ENCODE measurements around the gene RALGAPB. TPM values are rescaled to one million over a fixed set of nuclear protein-coding genes. Genes with fewer than 3 reads are reported as not detected.

RALGAPB gene
- total RNA-seq, 2 experiments from 2014 or later: 30.4 to 31.9 TPM

DNA sequence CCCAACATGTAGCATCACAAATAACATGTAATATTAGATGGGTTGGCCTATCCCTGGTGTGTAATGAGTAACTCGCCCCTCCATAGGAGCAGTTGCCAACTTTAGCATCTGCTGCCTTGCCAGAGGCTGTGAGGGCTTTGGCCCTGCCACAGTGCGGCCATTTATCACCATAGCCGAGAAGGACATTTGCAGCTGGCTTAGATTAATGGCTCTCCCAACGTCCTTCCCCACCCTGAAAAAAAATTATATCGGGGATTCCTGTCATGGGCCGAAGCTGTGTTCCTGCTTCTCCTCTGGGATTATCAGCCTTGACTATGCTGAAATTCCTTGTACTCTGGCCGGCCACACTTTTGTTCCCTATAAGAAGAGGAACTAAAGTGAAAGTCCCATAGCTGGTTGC lies 100.8 kb downstream of the RALGAPB start:
- Mint-ChIP-seq H3K27me3 (no peaks in the 10 kb centered on the region), H3K4me1 (ENCODE audit: low read depth) (no peaks in the 10 kb centered on the region), H3K9me3 (no peaks in the 10 kb centered on the region), H3K4me3 (no peak overlapping the region), H3K36me3 (ENCODE audit: low read depth) (peaks cover 75% of the 10 kb centered on the region), H3K27ac (no peak overlapping the region)
- H3K27ac ChIP-seq (ENCODE audit: low read depth in 1 of 2, low read length in 2 of 2): no peak overlapping the region
- H3K4me1 ChIP-seq (ENCODE audit: insufficient read depth, low read length): no peaks in the 10 kb centered on the region
- no peak for TF ChIP-seq CTCF (IDR thresholded peaks at IDR 0.05)
- CTCF ChIA-PET: no interaction called here
- intact Hi-C loops (cut with DNase I, micrococcal nuclease): no loop called here
- H3K4me3 ChIP-seq (ENCODE audit: low read length): no peak overlapping the region
- ATAC-seq (ENCODE audit: poor library complexity) (no peak), DNase-seq (no peak)
- H3K9me3 ChIP-seq (ENCODE audit: control insufficient read depth in 1 of 2, insufficient read depth in 1 of 2, low read length in 2 of 2): no peaks in the 10 kb centered on the region
- H3K27me3 ChIP-seq (ENCODE audit: control insufficient read depth in 1 of 2, insufficient read depth in 2 of 2, low read length in 2 of 2): no peaks in the 10 kb centered on the region
- peaks cover 55% of the 10 kb centered on the region for H3K36me3 ChIP-seq (ENCODE audit: insufficient read depth, low read length)
- POLR2A ChIA-PET: no interaction called here

DNA sequence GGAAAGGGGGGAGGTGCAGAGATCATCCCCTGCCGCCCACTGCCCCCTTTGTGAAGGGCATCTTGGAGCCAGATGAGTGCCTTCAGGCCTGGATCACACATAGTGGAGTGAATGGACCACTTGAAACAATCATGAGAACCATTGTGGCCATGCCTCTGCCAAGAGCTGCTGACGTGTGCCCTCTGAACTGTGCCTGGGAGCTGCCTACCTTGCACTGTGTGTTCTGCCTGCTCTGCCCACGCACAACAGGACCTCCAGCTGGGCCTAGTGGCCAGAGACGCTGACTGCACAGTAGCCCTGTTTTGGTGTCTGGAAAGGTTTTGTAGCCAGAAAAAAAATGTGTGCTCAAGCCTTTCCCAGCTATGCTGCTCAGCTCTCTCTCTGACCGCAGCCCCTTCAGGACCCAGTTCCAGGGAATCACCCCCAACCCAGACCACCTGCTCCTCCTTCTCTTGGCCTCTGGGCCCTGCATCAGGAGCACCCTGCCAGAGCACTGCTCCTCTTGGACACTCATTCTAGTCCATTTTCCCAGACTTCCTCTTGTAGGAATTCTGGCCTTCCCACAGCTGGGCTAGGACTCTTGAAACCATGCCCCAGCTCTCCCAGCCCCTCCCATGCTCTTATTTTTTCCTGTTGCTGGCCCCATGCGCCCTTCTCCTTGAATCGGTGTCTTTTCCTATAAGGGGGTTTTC lies 106.7 kb downstream of the RALGAPB start:
- Histone ChIP-seq H3K36me3 (ENCODE audit: insufficient read depth, low read length) (peaks cover 12% of the 10 kb centered on the region), H3K27ac (ENCODE audit: low read depth in 1 of 2, low read length in 2 of 2) (no peak overlapping the region), H3K9me3 (ENCODE audit: control insufficient read depth in 1 of 2, insufficient read depth in 1 of 2, low read length in 2 of 2) (no peaks in the 10 kb centered on the region), H3K27me3 (ENCODE audit: control insufficient read depth in 1 of 2, insufficient read depth in 2 of 2, low read length in 2 of 2) (peaks cover 0 to 3% of the 10 kb centered on the region in 2 experiments), H3K4me1 (ENCODE audit: insufficient read depth, low read length) (no peaks in the 10 kb centered on the region), H3K4me3 (ENCODE audit: low read length) (no peak overlapping the region)
- Mint-ChIP-seq H3K27me3 (no peaks in the 10 kb centered on the region), H3K36me3 (ENCODE audit: low read depth) (peaks cover 27% of the 10 kb centered on the region), H3K4me1 (ENCODE audit: low read depth) (no peaks in the 10 kb centered on the region), H3K4me3 (no peak overlapping the region), H3K9me3 (no peaks in the 10 kb centered on the region), H3K27ac (no peak overlapping the region)
- CTCF ChIA-PET: no interaction called here
- intact Hi-C loops (cut with DNase I, micrococcal nuclease): no loop called here
- ATAC-seq (ENCODE audit: poor library complexity) (no peak), DNase-seq (no peak)
- TF ChIP-seq CTCF (IDR thresholded peaks at IDR 0.05): no peak
- POLR2A ChIA-PET: no interaction called here

GRCh38 chr20:38579921-38580320 lies 107.3 kb downstream of the RALGAPB start:
- peaks cover 21% of the 10 kb centered on the region for H3K36me3 Mint-ChIP-seq (ENCODE audit: low read depth)
- no peak for DNase-seq
- ATAC-seq (ENCODE audit: poor library complexity): no peak
- no peaks in the 10 kb centered on the region for H3K4me1 Mint-ChIP-seq (ENCODE audit: low read depth)
- H3K4me3 Mint-ChIP-seq: no peak overlapping the region
- H3K9me3 Mint-ChIP-seq: no peaks in the 10 kb centered on the region
- CTCF ChIA-PET: no interaction called here
- no peaks in the 10 kb centered on the region for H3K27me3 Mint-ChIP-seq
- POLR2A ChIA-PET: no interaction called here
- Histone ChIP-seq H3K4me1 (ENCODE audit: insufficient read depth, low read length) (no peaks in the 10 kb centered on the region), H3K27me3 (ENCODE audit: control insufficient read depth in 1 of 2, insufficient read depth in 2 of 2, low read length in 2 of 2) (peaks cover 0 to 5% of the 10 kb centered on the region in 2 experiments), H3K9me3 (ENCODE audit: control insufficient read depth in 1 of 2, insufficient read depth in 1 of 2, low read length in 2 of 2) (no peaks in the 10 kb centered on the region), H3K27ac (ENCODE audit: low read depth in 1 of 2, low read length in 2 of 2) (no peak overlapping the region), H3K4me3 (ENCODE audit: low read length) (no peak overlapping the region), H3K36me3 (ENCODE audit: insufficient read depth, low read length) (peaks cover 6% of the 10 kb centered on the region)
- no peak for TF ChIP-seq CTCF (IDR thresholded peaks at IDR 0.05)
- intact Hi-C loops (cut with DNase I, micrococcal nuclease): no loop called here
- no peak overlapping the region for H3K27ac Mint-ChIP-seq

All from CD4-positive, alpha-beta T cell (primary cell).